ENCODE measurements around the gene RASGRP3.

RASGRP3 gene

DNA sequence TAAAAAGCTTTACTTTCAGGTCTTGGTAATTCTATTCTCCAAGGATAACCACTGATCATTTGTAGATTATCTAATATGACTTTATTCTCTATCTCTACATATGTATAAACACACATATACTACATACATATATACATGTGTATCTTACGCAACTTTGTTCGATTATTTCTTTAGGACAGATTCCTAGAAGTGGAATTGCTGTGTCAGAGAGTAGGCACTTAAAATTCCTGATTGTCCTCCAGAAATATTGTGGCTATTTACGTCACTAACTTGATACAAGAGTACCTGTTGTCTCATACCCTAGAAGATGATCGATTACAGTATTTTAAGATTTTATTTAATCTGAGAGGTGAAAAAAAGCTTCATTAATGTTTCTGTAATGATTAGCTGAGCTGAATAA, 64.8 kb downstream of the RASGRP3 start:
- H3K36me3 ChIP-seq (ENCODE audit: insufficient read depth): no peaks in the 10 kb centered on the region

DNA sequence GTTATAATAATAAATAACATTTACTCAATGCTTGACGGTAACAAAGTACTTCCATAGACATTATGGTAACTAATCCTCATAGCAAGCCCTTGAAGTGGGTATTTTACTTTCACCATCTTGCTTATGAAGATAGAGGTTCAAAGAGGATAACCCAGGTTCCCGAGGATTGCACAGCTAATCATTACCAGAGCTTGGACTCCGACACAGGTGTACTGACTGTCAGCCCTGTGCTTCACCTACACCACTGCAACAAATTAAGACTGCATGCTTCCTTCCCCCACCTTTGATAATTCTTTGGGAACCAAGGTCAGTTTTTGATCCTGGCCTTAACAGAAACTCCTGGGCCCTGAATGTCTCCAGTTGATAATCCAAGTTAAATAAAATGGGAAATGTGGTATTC, 73.8 kb downstream of the RASGRP3 start:
- H4K20me1 ChIP-seq (ENCODE audit: insufficient read depth): no peaks in the 10 kb centered on the region
- H3K79me2 ChIP-seq (ENCODE audit: insufficient read depth, low read depth): no peaks in the 10 kb centered on the region
- H3K9ac ChIP-seq: no peak overlapping the region
- H3K4me2 ChIP-seq: no peak overlapping the region
- H3K4me1 ChIP-seq (ENCODE audit: low read depth, poor library complexity, severe bottlenecking): no peaks in the 10 kb centered on the region
- no peaks in the 10 kb centered on the region for H3K27me3 ChIP-seq (ENCODE audit: insufficient read depth, low read depth)
- no peak overlapping the region for H2AFZ ChIP-seq (ENCODE audit: low read depth)
- no peaks in the 10 kb centered on the region for H3K36me3 ChIP-seq (ENCODE audit: insufficient read depth)
- TF ChIP-seq, protein P1, sequence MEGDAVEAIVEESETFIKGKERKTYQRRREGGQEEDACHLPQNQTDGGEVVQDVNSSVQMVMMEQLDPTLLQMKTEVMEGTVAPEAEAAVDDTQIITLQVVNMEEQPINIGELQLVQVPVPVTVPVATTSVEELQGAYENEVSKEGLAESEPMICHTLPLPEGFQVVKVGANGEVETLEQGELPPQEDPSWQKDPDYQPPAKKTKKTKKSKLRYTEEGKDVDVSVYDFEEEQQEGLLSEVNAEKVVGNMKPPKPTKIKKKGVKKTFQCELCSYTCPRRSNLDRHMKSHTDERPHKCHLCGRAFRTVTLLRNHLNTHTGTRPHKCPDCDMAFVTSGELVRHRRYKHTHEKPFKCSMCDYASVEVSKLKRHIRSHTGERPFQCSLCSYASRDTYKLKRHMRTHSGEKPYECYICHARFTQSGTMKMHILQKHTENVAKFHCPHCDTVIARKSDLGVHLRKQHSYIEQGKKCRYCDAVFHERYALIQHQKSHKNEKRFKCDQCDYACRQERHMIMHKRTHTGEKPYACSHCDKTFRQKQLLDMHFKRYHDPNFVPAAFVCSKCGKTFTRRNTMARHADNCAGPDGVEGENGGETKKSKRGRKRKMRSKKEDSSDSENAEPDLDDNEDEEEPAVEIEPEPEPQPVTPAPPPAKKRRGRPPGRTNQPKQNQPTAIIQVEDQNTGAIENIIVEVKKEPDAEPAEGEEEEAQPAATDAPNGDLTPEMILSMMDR (conservative IDR thresholded peaks at IDR 0.05; ENCODE audit: low read depth, low read length): no peak
- no peak overlapping the region for H3K27ac ChIP-seq
- H3K4me3 ChIP-seq (IDR thresholded peaks at IDR 0.05; ENCODE audit: insufficient read depth, low read depth, low read length): no peak overlapping the region

More for the DNA sequence above, 64.8 kb downstream of the RASGRP3 start:
- TF ChIP-seq, protein P1 (conservative IDR thresholded peaks at IDR 0.05; ENCODE audit: low read depth, low read length): no peak
- Histone ChIP-seq H3K4me3 (IDR thresholded peaks at IDR 0.05; ENCODE audit: insufficient read depth, low read depth, low read length) (no peak overlapping the region), H3K9ac (no peak overlapping the region), H2AFZ (ENCODE audit: low read depth) (no peak overlapping the region), H4K20me1 (ENCODE audit: insufficient read depth) (no peaks in the 10 kb centered on the region), H3K4me2 (no peak overlapping the region), H3K27ac (no peak overlapping the region), H3K4me1 (ENCODE audit: low read depth, poor library complexity, severe bottlenecking) (no peaks in the 10 kb centered on the region), H3K27me3 (ENCODE audit: insufficient read depth, low read depth) (no peaks in the 10 kb centered on the region), H3K79me2 (ENCODE audit: insufficient read depth, low read depth) (no peaks in the 10 kb centered on the region)

DNA sequence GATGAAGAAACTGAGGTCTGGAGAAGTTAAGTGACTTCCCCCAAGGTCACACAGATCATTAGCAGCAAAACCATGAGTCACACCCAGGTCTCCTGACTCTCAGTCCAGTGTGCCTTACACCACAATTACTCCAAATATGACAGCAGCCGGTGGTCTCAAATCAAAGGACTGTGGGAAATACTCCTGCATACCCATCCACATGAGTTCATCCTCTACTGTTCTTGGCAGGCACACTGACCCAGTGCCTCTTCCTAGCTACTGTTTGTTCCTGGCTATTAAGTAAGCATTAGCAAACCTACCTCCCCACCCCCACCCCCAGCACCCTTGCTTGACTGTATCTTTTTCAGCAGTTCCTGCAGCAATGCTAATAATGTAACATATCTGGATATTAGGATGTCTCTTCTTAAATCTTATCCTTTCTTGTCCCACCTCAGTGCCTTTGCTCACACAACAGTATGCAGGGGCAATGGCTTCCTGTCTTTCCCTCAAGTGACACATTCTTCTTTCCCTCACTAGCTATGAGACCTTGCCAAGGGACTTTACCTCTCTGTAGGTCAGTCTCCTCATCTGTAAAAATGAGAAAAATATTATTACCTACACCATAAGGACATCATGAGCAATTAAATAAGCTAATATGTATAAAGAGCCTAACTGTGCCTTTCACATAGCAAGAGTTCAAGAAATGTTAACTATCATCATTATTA, 76.5 kb downstream of the RASGRP3 start:
- H3K4me1 ChIP-seq (ENCODE audit: low read depth, poor library complexity, severe bottlenecking): peaks cover 2% of the 10 kb centered on the region
- no peak overlapping the region for H3K27ac ChIP-seq
- no peak overlapping the region for H2AFZ ChIP-seq (ENCODE audit: low read depth)
- H3K4me3 ChIP-seq (IDR thresholded peaks at IDR 0.05; ENCODE audit: insufficient read depth, low read depth, low read length): no peak overlapping the region
- no peaks in the 10 kb centered on the region for H3K27me3 ChIP-seq (ENCODE audit: insufficient read depth, low read depth)
- no peaks in the 10 kb centered on the region for H3K79me2 ChIP-seq (ENCODE audit: insufficient read depth, low read depth)
- TF ChIP-seq, protein P1 (conservative IDR thresholded peaks at IDR 0.05; ENCODE audit: low read depth, low read length): no peak
- no peak overlapping the region for H3K9ac ChIP-seq
- no peaks in the 10 kb centered on the region for H3K36me3 ChIP-seq (ENCODE audit: insufficient read depth)
- H3K4me2 ChIP-seq: no peak overlapping the region
- no peaks in the 10 kb centered on the region for H4K20me1 ChIP-seq (ENCODE audit: insufficient read depth)

DNA sequence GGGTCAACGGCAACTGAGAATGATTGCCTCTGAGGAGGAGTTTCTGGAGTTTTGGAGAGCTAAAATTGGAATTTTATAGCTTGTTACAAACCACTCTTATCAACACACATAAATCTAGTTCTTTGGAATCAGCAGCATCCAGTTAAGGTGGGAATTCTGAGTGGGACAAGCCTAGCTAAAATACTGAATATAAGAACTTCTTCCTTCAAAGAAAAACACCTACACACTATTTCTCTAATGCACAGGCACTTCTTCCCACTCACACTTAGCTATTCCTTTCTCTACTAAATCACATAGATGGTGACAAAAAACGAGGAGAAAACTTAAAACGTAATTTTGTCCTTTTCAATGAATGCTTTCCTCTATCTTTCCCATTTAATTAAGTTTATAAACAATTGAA, 79.2 kb downstream of the RASGRP3 start:
- no peaks in the 10 kb centered on the region for H3K36me3 ChIP-seq (ENCODE audit: insufficient read depth)
- H3K4me2 ChIP-seq: no peak overlapping the region
- H2AFZ ChIP-seq (ENCODE audit: low read depth): no peak overlapping the region

More for the DNA sequence above, 79.2 kb downstream of the RASGRP3 start:
- TF ChIP-seq, protein P1 (conservative IDR thresholded peaks at IDR 0.05; ENCODE audit: low read depth, low read length): no peak
- Histone ChIP-seq H3K27ac (no peak overlapping the region), H3K27me3 (ENCODE audit: insufficient read depth, low read depth) (no peaks in the 10 kb centered on the region), H4K20me1 (ENCODE audit: insufficient read depth) (no peaks in the 10 kb centered on the region), H3K9ac (no peak overlapping the region), H3K4me3 (IDR thresholded peaks at IDR 0.05; ENCODE audit: insufficient read depth, low read depth, low read length) (no peak overlapping the region), H3K4me1 (ENCODE audit: low read depth, poor library complexity, severe bottlenecking) (peaks cover 17% of the 10 kb centered on the region), H3K79me2 (ENCODE audit: insufficient read depth, low read depth) (no peaks in the 10 kb centered on the region)

Measured in KMS-11 (cell line).